ENCODE results near the gene CLTC. TPM values are rescaled to one million over a fixed set of nuclear protein-coding genes. Genes with fewer than 3 reads are reported as not detected.
A peak's percentile ranks its signal among the peaks of the same experiment; 100 is the strongest.

The CLTC gene
- total and polyA plus RNA-seq, 3 experiments from 2014 or later, result 41.1 to 183 (median 177) TPM

- Mint-ChIP-seq H3K36me3 (peaks cover 0 to 9% (median 0%) of the 10 kb centered on the region in 3 donors), H3K27me3 (peaks cover 0 to 2% of the 10 kb centered on the region in 2 donors), H3K9me3 (no peaks in the 10 kb centered on the region), H3K27ac (no peak overlapping the region), H3K4me3 (no peak overlapping the region), H3K4me1 (peaks cover 25 to 56% (median 33%) of the 10 kb centered on the region in 3 donors)
- ChIA-PET POLR2A (no interaction called here), CTCF (no interaction called here)
- no peak for DNase-seq
- Histone ChIP-seq H3K4me3 (ENCODE audit: low read length) (no peak overlapping the region), H3K36me3 (ENCODE audit: insufficient read depth, low read length) (no peaks in the 10 kb centered on the region), H3K27ac (ENCODE audit: low read depth, low read length) (no peak overlapping the region), H3K4me1 (ENCODE audit: insufficient read depth, low read length) (no peaks in the 10 kb centered on the region), H3K9me3 (ENCODE audit: low read length) (no peaks in the 10 kb centered on the region), H3K27me3 (ENCODE audit: insufficient read depth, low read length, poor library complexity, severe bottlenecking) (no peaks in the 10 kb centered on the region)
Observed at GRCh38 chr17:59719526-59719925, 99.8 kb downstream of the CLTC start.

GRCh38 chr17:59722623-59723022 is 102.9 kb downstream of the CLTC start:
- Histone ChIP-seq H3K9me3 (ENCODE audit: low read length) (no peaks in the 10 kb centered on the region), H3K4me3 (ENCODE audit: low read length) (no peak overlapping the region), H3K27ac (ENCODE audit: low read depth, low read length) (no peak overlapping the region), H3K27me3 (ENCODE audit: insufficient read depth, low read length, poor library complexity, severe bottlenecking) (no peaks in the 10 kb centered on the region), H3K36me3 (ENCODE audit: insufficient read depth, low read length) (no peaks in the 10 kb centered on the region), H3K4me1 (ENCODE audit: insufficient read depth, low read length) (no peaks in the 10 kb centered on the region)
- no peak for DNase-seq
- Mint-ChIP-seq H3K4me3 (no peak overlapping the region), H3K27me3 (peaks cover 0 to 2% of the 10 kb centered on the region in 2 donors), H3K27ac (no peak overlapping the region), H3K36me3 (peaks cover 0 to 4% (median 0%) of the 10 kb centered on the region in 3 donors), H3K9me3 (no peaks in the 10 kb centered on the region), H3K4me1 (peaks cover 22 to 49% (median 40%) of the 10 kb centered on the region in 3 donors)
- CTCF ChIA-PET, result no interaction called here
- POLR2A ChIA-PET, result no interaction called here

- DNase-seq, result no peak
- H3K4me1 Mint-ChIP-seq, result peaks cover 22 to 49% (median 42%) of the 10 kb centered on the region in 3 donors
- Histone ChIP-seq H3K4me1 (ENCODE audit: insufficient read depth, low read length) (no peaks in the 10 kb centered on the region), H3K36me3 (ENCODE audit: insufficient read depth, low read length) (no peaks in the 10 kb centered on the region), H3K9me3 (ENCODE audit: low read length) (no peaks in the 10 kb centered on the region), H3K27ac (ENCODE audit: low read depth, low read length) (no peak overlapping the region), H3K4me3 (ENCODE audit: low read length) (no peak overlapping the region), H3K27me3 (ENCODE audit: insufficient read depth, low read length, poor library complexity, severe bottlenecking) (no peaks in the 10 kb centered on the region)
- no peak overlapping the region for H3K27ac Mint-ChIP-seq
- H3K27me3 Mint-ChIP-seq, result peaks cover 0 to 2% of the 10 kb centered on the region in 2 donors
- H3K9me3 Mint-ChIP-seq, result no peaks in the 10 kb centered on the region
- no peak overlapping the region for H3K4me3 Mint-ChIP-seq
- peaks cover 0 to 4% (median 0%) of the 10 kb centered on the region in 3 donors for H3K36me3 Mint-ChIP-seq
- CTCF ChIA-PET, result no interaction called here
- POLR2A ChIA-PET, result no interaction called here
Observed at GRCh38 chr17:59723041-59723440, 103.3 kb downstream of the CLTC start.

- Mint-ChIP-seq H3K4me3 (no peak overlapping the region), H3K9me3 (no peaks in the 10 kb centered on the region), H3K36me3 (peaks cover 0 to 4% (median 0%) of the 10 kb centered on the region in 3 donors), H3K27me3 (peaks cover 0 to 2% of the 10 kb centered on the region in 2 donors), H3K4me1 (peaks cover 22 to 48% (median 46%) of the 10 kb centered on the region in 3 donors), H3K27ac (peak overlapping the region in 2 of 8 donors; percentile 1 to 84)
- Histone ChIP-seq H3K9me3 (ENCODE audit: low read length) (no peaks in the 10 kb centered on the region), H3K4me1 (ENCODE audit: insufficient read depth, low read length) (no peaks in the 10 kb centered on the region), H3K27ac (ENCODE audit: low read depth, low read length) (no peak overlapping the region), H3K4me3 (ENCODE audit: low read length) (no peak overlapping the region), H3K36me3 (ENCODE audit: insufficient read depth, low read length) (no peaks in the 10 kb centered on the region), H3K27me3 (ENCODE audit: insufficient read depth, low read length, poor library complexity, severe bottlenecking) (no peaks in the 10 kb centered on the region)
- ChIA-PET CTCF (no interaction called here), POLR2A (no interaction called here)
- DNase-seq, result no peak
Observed at GRCh38 chr17:59723607-59724006, 103.9 kb downstream of the CLTC start.

- DNase-seq, result no peak
- H3K36me3 ChIP-seq (ENCODE audit: insufficient read depth, low read length), result no peaks in the 10 kb centered on the region
- no peak overlapping the region for H3K27ac ChIP-seq (ENCODE audit: low read depth, low read length)
- Mint-ChIP-seq H3K9me3 (no peaks in the 10 kb centered on the region), H3K4me3 (no peak overlapping the region), H3K27me3 (peaks cover 0 to 2% of the 10 kb centered on the region in 2 donors), H3K27ac (no peak overlapping the region), H3K36me3 (peaks cover 0 to 3% (median 0%) of the 10 kb centered on the region in 3 donors), H3K4me1 (peaks cover 24 to 52% (median 50%) of the 10 kb centered on the region in 3 donors)
- CTCF ChIA-PET, result interaction anchor here (0.8 kb wide), 1 partner anchor 134 kb away, joined by 4 read pairs; no protein-coding TSS in a partner anchor
- no peaks in the 10 kb centered on the region for H3K9me3 ChIP-seq (ENCODE audit: low read length)
- no peak overlapping the region for H3K4me3 ChIP-seq (ENCODE audit: low read length)
- H3K27me3 ChIP-seq (ENCODE audit: insufficient read depth, low read length, poor library complexity, severe bottlenecking), result no peaks in the 10 kb centered on the region
- no peaks in the 10 kb centered on the region for H3K4me1 ChIP-seq (ENCODE audit: insufficient read depth, low read length)
- POLR2A ChIA-PET, result no interaction called here
Observed at GRCh38 chr17:59725691-59726090, 106.0 kb downstream of the CLTC start.

- POLR2A ChIA-PET, result no interaction called here
- H3K4me3 ChIP-seq (ENCODE audit: low read length), result no peak overlapping the region
- Mint-ChIP-seq H3K9me3 (no peaks in the 10 kb centered on the region), H3K4me1 (peaks cover 22 to 53% (median 38%) of the 10 kb centered on the region in 3 donors), H3K27ac (no peak overlapping the region), H3K36me3 (peaks cover 0 to 8% (median 1%) of the 10 kb centered on the region in 3 donors), H3K4me3 (no peak overlapping the region), H3K27me3 (peaks cover 0 to 2% of the 10 kb centered on the region in 2 donors)
- no peaks in the 10 kb centered on the region for H3K9me3 ChIP-seq (ENCODE audit: low read length)
- no peaks in the 10 kb centered on the region for H3K27me3 ChIP-seq (ENCODE audit: insufficient read depth, low read length, poor library complexity, severe bottlenecking)
- H3K27ac ChIP-seq (ENCODE audit: low read depth, low read length), result no peak overlapping the region
- H3K36me3 ChIP-seq (ENCODE audit: insufficient read depth, low read length), result no peaks in the 10 kb centered on the region
- no peak for DNase-seq
- CTCF ChIA-PET, result no interaction called here
- no peaks in the 10 kb centered on the region for H3K4me1 ChIP-seq (ENCODE audit: insufficient read depth, low read length)
Observed at GRCh38 chr17:59727817-59728533, 108.3 kb downstream of the CLTC start.

- DNase-seq, result no peak
- H3K27me3 Mint-ChIP-seq, result no peaks in the 10 kb centered on the region
- no peak overlapping the region for H3K4me3 ChIP-seq (ENCODE audit: low read length)
Observed at GRCh38 chr17:59730268-59730834, 110.7 kb downstream of the CLTC start.

GRCh38 chr17:59733697-59734096 is 114.0 kb downstream of the CLTC start:
- DNase-seq, result no peak
- no peaks in the 10 kb centered on the region for H3K9me3 ChIP-seq (ENCODE audit: low read length)
- H3K27me3 ChIP-seq (ENCODE audit: insufficient read depth, low read length, poor library complexity, severe bottlenecking), result no peaks in the 10 kb centered on the region
- H3K27ac ChIP-seq (ENCODE audit: low read depth, low read length), result no peak overlapping the region
- no peaks in the 10 kb centered on the region for H3K27me3 Mint-ChIP-seq
- no peaks in the 10 kb centered on the region for H3K9me3 Mint-ChIP-seq
- CTCF ChIA-PET, result interaction anchor here (0.6 kb wide), 1 partner anchor 13 kb away, joined by 3 read pairs; no protein-coding TSS in a partner anchor
- H3K36me3 Mint-ChIP-seq, result peaks cover 3 to 44% (median 6%) of the 10 kb centered on the region in 3 donors
- POLR2A ChIA-PET, result no interaction called here
- no peak overlapping the region for H3K4me3 ChIP-seq (ENCODE audit: low read length)
- no peak overlapping the region for H3K4me3 Mint-ChIP-seq
- H3K36me3 ChIP-seq (ENCODE audit: insufficient read depth, low read length), result peaks cover 6% of the 10 kb centered on the region
- H3K27ac Mint-ChIP-seq, result no peak overlapping the region
- peaks cover 10 to 19% (median 18%) of the 10 kb centered on the region in 3 donors for H3K4me1 Mint-ChIP-seq
- no peaks in the 10 kb centered on the region for H3K4me1 ChIP-seq (ENCODE audit: insufficient read depth, low read length)

More at GRCh38 chr17:59730268-59730834, 110.7 kb downstream of the CLTC start:
- Histone ChIP-seq H3K9me3 (ENCODE audit: low read length) (no peaks in the 10 kb centered on the region), H3K27ac (ENCODE audit: low read depth, low read length) (no peak overlapping the region), H3K4me1 (ENCODE audit: insufficient read depth, low read length) (no peaks in the 10 kb centered on the region), H3K27me3 (ENCODE audit: insufficient read depth, low read length, poor library complexity, severe bottlenecking) (no peaks in the 10 kb centered on the region), H3K36me3 (ENCODE audit: insufficient read depth, low read length) (peaks cover 3% of the 10 kb centered on the region)
- H3K4me3 Mint-ChIP-seq, result no peak overlapping the region
- H3K27ac Mint-ChIP-seq, result peak overlapping the region in 1 of 8 donors; percentile 11
- ChIA-PET CTCF (no interaction called here), POLR2A (no interaction called here)
- no peaks in the 10 kb centered on the region for H3K9me3 Mint-ChIP-seq
- H3K4me1 Mint-ChIP-seq, result peaks cover 18 to 39% (median 26%) of the 10 kb centered on the region in 3 donors
- H3K36me3 Mint-ChIP-seq, result peaks cover 2 to 21% (median 3%) of the 10 kb centered on the region in 3 donors

All from CD8-positive, alpha-beta memory T cell (primary cell).